Tibial nerve (tissue), 4 donors: ENCODE measurements around the gene TRPT1. TPM values are rescaled to one million over a fixed set of nuclear protein-coding genes. Genes with fewer than 3 reads are reported as not detected.
A peak's percentile ranks its signal among the peaks of the same experiment; 100 is the strongest.

ENCODE experiments used
- DNase-seq, 2 donors: peaks; one replicate each; pipeline ENCODE4 v3.0.0-alpha.2; 2019; ENCODE audit warnings: low spot score in 2 of 2
- H3K27ac ChIP-seq, 4 donors: fragments of 200-600 bp; sonication (generic) in 3 of 4; one replicate each; pipeline ENCODE4 v1.5.1; 2017 to 2019; ENCODE audit warnings: mild to moderate bottlenecking in 1 of 4
- H3K27me3 ChIP-seq, 2 donors: fragments of 200-600 bp; sonication (generic) in 1 of 2; one replicate each; pipeline versions ENCODE4 v1.5.1 to v1.6.0; 2017 to 2019
- H3K36me3 ChIP-seq, 3 donors: fragments of 200-600 bp; sonication (generic); one replicate each; pipeline ENCODE4 v1.5.1; 2018 to 2019
- H3K4me1 ChIP-seq, 4 donors: fragments of 200-600 bp; sonication (generic) in 3 of 4; one replicate each; pipeline ENCODE4 v1.5.1; 2017 to 2019
- H3K4me3 ChIP-seq, 4 donors: fragments of 200-600 bp; sonication (generic) in 3 of 4; one replicate each; pipeline ENCODE4 v1.5.1; 2017 to 2019; ENCODE audit warnings: mild to moderate bottlenecking in 1 of 4, moderate library complexity in 1 of 4
- H3K9me3 ChIP-seq, 4 donors: fragments of 200-600 bp; sonication (generic) in 3 of 4; one replicate each; pipeline ENCODE4 v1.5.1; 2017 to 2019
- CTCF ChIP-seq, 5 experiments: fragments of 200-600 bp in 3 of 5; fragments of 450-650 bp in 2 of 5; sonication (generic) in 3 of 5; IDR thresholded peaks; one replicate each; pipeline ENCODE4 v1.5.1; 2016 to 2019; ENCODE audit warnings: antibody characterized with exemption in 5 of 5, mild to moderate bottlenecking in 3 of 5, moderate library complexity in 2 of 5
- EP300 ChIP-seq, 2 donors: sonication (generic); formaldehyde crosslinking; IDR thresholded peaks; one replicate each; pipeline ENCODE4 v1.6.1; 2017; ENCODE audit warnings: antibody characterized with exemption in 2 of 2, mild to moderate bottlenecking in 1 of 2
- POLR2A ChIP-seq, 2 donors: fragments of 450-650 bp; IDR thresholded peaks; one replicate each; pipeline ENCODE4 v1.6.1; 2017; ENCODE audit warnings: antibody characterized with exemption in 2 of 2, mild to moderate bottlenecking in 2 of 2, moderate library complexity in 2 of 2
- WGBS, 2 donors: methylation state at CpG; one replicate each; pipeline ENCODE4 v1.1.5; 2018; 5-methylcytosine and 5-hydroxymethylcytosine counted together
- total RNA-seq, 4 donors: library from RNA; depleted of rRNA; stranded (reverse); fragments of >200 nt; gene quantifications; one replicate each; pipeline ENCODE4 v1.1.0, GENCODE V29; 2016

TRPT1 gene
- total RNA-seq, 4 donors from 2014 or later: 64.9 to 74.7 (median 68.7) TPM

GRCh38 chr11:64244107-64244506 lies 18.1 kb upstream of the TRPT1 start:
- H3K27ac ChIP-seq: peak overlapping the region in 1 of 4 donors; percentile 16
- H3K36me3 ChIP-seq: peaks cover 0 to 20% (median 0%) of the 10 kb centered on the region in 3 donors
- no peak overlapping the region for H3K4me3 ChIP-seq
- TF ChIP-seq POLR2A (IDR thresholded peaks at IDR 0.05) (no peak), CTCF (IDR thresholded peaks at IDR 0.05) (no peak), EP300 (IDR thresholded peaks at IDR 0.05) (no peak)
- DNase-seq: no peak
- no peaks in the 10 kb centered on the region for H3K27me3 ChIP-seq
- H3K9me3 ChIP-seq: no peaks in the 10 kb centered on the region
- peaks cover 0 to 73% (median 32%) of the 10 kb centered on the region in 4 donors for H3K4me1 ChIP-seq
- 33 to 43% methylated on average over 5 of the region's 5 CpGs for WGBS, 2 donors

GRCh38 chr11:64243236-64243854 lies 17.4 kb upstream of the TRPT1 start:
- Histone ChIP-seq H3K4me3 (no peak overlapping the region), H3K27me3 (no peaks in the 10 kb centered on the region), H3K27ac (peak overlapping the region in 1 of 4 donors; percentile 100), H3K9me3 (no peaks in the 10 kb centered on the region), H3K4me1 (peaks cover 0 to 66% (median 34%) of the 10 kb centered on the region in 4 donors), H3K36me3 (peaks cover 0 to 28% (median 3%) of the 10 kb centered on the region in 3 donors)
- 76 to 81% methylated on average over 8 of the region's 8 CpGs for WGBS, 2 donors
- no peak for DNase-seq
- TF ChIP-seq EP300 (IDR thresholded peaks at IDR 0.05) (no peak), POLR2A (IDR thresholded peaks at IDR 0.05) (no peak), CTCF (IDR thresholded peaks at IDR 0.05) (no peak)

- H3K27ac ChIP-seq: peak overlapping the region; percentile 95 to 100 (median 100)
- H3K4me1 ChIP-seq: peaks cover 0 to 54% (median 34%) of the 10 kb centered on the region in 4 donors
- DNase-seq: no peak
- H3K4me3 ChIP-seq: peak overlapping the region; percentile 78 to 98 (median 88)
- WGBS, 2 donors: 1 to 2% methylated on average over 39 to 54 of the region's 63 CpGs
- TF ChIP-seq POLR2A (IDR thresholded peaks at IDR 0.05) (peak; percentile 13 to 59), EP300 (IDR thresholded peaks at IDR 0.05) (peak; percentile 44 to 74), CTCF (IDR thresholded peaks at IDR 0.05) (peak in 1 of 5 experiments; percentile 27)
- H3K9me3 ChIP-seq: no peaks in the 10 kb centered on the region
- peaks cover 0 to 44% (median 4%) of the 10 kb centered on the region in 3 donors for H3K36me3 ChIP-seq
- no peaks in the 10 kb centered on the region for H3K27me3 ChIP-seq
Observed at GRCh38 chr11:64241491-64242374, 15.7 kb upstream of the TRPT1 start.

- Histone ChIP-seq H3K36me3 (peaks cover 0 to 48% (median 4%) of the 10 kb centered on the region in 3 donors), H3K9me3 (no peaks in the 10 kb centered on the region), H3K27me3 (no peaks in the 10 kb centered on the region), H3K4me3 (peak overlapping the region; percentile 55 to 91 (median 82)), H3K27ac (peak overlapping the region; percentile 95 to 100 (median 100)), H3K4me1 (peaks cover 0 to 54% (median 34%) of the 10 kb centered on the region in 4 donors)
- peak; percentile 97 to 99 for DNase-seq
- 1 to 4% methylated on average over 23 of the region's 24 CpGs for WGBS, 2 donors
- TF ChIP-seq CTCF (IDR thresholded peaks at IDR 0.05) (no peak), EP300 (IDR thresholded peaks at IDR 0.05) (no peak), POLR2A (IDR thresholded peaks at IDR 0.05) (no peak)
Observed at GRCh38 chr11:64241241-64241490, 15.2 kb upstream of the TRPT1 start.
